ENCODE results near the gene TFCP2. TPM values are rescaled to one million over a fixed set of nuclear protein-coding genes. Genes with fewer than 3 reads are reported as not detected.
"Not testable (repeated sequence)": the region's sequence is repeated elsewhere in the genome, so short reads cannot be mapped to it uniquely, and the experiment has no call there.

TFCP2 gene, protein sequence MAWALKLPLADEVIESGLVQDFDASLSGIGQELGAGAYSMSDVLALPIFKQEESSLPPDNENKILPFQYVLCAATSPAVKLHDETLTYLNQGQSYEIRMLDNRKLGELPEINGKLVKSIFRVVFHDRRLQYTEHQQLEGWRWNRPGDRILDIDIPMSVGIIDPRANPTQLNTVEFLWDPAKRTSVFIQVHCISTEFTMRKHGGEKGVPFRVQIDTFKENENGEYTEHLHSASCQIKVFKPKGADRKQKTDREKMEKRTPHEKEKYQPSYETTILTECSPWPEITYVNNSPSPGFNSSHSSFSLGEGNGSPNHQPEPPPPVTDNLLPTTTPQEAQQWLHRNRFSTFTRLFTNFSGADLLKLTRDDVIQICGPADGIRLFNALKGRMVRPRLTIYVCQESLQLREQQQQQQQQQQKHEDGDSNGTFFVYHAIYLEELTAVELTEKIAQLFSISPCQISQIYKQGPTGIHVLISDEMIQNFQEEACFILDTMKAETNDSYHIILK
- 10 to 100 TPM; 44.2 to 65.5 (median 59.6) TPM for polyA plus RNA-seq (ENCODE audit: insufficient read length in 4 of 4)

DNA sequence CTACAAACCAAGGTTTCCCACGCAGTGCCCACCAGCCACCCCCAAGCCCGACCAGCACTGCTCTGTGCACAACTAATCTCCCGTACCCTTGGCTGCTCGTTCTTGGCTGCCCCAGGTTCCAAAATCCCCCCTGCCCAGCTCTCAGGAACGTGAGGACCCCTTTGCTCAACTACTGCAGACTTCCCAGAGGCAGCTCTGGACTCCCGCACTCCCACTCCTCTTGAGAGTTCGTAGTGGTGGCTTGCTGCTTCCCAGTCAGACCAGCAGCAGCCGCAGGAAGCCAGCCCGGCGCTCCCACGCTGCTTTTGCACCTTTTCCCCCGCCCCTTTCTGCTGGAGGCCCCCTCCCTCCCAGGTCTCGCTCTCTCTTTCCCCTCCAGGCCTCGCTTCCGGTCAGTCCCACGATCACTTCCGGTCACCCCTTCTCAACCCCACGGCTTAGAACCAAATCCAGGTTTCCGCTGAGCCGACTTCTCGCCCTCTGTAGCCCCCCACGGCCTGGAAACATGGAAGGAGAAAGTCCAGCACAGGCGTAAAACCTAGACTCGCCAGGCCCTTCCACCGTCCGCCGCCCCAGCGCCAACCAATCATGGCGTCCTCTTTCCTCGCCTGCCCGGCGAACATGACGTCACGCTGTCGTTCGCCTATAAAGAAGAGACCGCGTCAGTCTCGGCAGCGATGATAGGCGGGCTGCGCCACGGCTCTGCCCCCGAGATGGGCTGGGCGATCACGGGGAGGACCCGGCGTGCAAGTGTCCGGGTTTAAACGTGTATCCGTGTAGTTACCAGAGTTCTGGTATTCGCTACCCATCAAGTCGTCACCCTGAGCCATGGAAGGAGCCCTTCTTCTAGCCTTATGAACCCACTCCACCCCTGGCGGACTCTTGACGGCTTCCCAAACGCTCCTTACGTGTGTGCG, at the start of gene TFCP2:
TSS of gene TFCP2 (minus strand) at position 621 of the 917 bp plus-strand sequence. CDS start 713 bp downstream, outside the sequence.
- peak; percentile 90 to 93 (median 92) for DNase-seq (ENCODE audit: low read depth in 4 of 4, low spot score in 3 of 4)

- no peak for DNase-seq (ENCODE audit: low read depth in 4 of 4, low spot score in 3 of 4)
Measured at GRCh38 chr12:51222461-51222860, 49.5 kb upstream of the TFCP2 start.

GRCh38 chr12:51219857-51220256, 46.9 kb upstream of the TFCP2 start:
- not testable (repeated sequence) for DNase-seq (ENCODE audit: low read depth in 4 of 4, low spot score in 3 of 4)

GRCh38 chr12:51219322-51219721, 46.4 kb upstream of the TFCP2 start:
- no peak for DNase-seq (ENCODE audit: low read depth in 4 of 4, low spot score in 3 of 4)

DNA sequence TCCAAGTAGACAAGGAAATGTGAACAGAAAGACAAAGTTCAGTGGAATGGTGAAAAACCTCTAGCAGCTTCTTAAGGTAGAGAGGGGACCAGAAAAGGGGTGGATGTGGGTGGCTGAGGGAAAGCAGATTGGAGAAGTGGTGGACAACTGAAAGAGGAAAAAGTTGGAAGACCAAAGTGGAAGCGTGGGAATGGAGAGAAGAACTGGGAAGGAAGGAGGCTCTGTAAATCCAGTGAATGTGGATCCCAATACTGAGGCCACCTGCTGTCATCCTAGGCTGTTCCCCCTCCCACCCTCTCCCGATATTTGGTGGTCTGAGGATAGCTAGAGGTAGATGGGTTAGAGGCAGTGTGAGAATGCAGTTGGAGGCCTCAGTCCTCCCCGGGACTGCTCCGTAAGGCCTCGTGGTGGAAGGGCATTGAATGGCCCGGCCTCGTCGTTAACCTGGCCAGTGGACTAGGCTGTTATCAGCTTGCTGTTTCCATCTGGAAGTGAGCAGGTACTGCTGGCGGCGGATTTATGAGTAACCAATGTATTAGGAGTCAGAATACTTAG, 45.7 kb upstream of the TFCP2 start:
- DNase-seq (ENCODE audit: low read depth in 4 of 4, low spot score in 3 of 4) = no peak

- peak; percentile 72 to 86 (median 80) for DNase-seq (ENCODE audit: low read depth in 4 of 4, low spot score in 3 of 4)
Measured at GRCh38 chr12:51217968-51218606, 45.2 kb upstream of the TFCP2 start, which contains the start of gene POU6F1. Gene POU6F1, minus strand, starts transcription at chr12:51218062. Its CDS starts 11,226 bp downstream, at chr12:51206836.

DNA sequence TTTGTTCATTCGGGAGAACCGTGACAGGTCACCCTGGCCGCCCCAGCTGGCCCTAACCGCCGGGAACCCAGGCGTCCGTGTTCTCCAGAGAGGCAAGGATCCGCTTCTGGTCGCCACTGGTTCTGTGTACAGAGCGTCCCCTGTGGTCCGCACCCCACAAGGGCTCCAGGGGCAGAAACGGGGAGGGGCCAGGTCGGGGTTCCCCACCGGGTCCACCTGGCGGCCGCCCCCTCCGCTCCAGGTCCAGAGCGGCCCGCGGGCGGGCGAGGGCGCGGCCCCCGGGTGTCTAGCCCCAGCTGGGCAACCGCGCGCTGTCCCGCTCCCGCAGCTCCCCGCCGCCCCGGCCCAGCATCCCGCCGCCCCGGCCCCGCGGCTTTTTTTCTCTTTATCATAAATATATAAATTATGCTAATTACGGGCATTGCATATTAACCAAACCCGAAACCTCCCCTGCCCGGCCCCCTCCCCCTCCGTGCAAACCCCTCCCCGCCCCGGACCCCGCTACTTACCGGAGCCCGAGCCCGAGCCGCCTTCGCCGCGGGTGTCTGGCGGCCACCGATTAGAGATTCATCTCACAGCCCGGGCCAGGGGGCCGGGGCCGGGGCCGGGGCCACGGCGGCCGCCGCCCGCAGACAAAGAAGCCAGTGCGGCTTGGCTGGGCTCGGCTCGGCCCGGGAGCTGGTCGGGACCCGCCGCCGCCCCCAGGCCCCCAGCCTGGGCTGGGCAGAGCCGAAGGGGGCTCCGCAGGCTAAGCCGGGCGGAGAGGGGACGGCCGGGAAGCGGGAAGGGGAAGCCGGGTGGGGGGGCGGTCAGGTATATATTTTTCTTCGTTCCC, 44.4 kb upstream of the TFCP2 start:
- peak in 1 of 4 donors; percentile 14 for DNase-seq (ENCODE audit: low read depth in 4 of 4, low spot score in 3 of 4)

DNA sequence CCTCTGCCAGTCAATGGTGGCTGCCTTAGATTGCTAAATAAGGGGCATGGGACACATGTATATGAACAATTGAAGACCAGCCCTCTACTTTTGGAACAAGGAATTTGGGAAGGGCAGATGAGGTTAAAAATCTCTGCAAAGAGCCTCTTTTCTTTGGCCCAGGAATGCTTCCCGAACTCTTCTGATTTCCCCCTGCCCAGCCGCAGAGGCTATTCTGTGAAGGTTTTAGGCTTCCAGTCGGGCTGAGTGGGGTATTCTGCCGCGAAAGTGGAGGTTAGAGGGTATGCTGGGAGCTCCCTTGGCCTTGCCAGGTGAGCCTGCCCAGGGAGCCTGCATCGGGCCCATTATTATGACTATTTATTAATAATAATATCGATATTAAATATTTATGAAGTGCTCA, 43.7 kb upstream of the TFCP2 start:
- DNase-seq (ENCODE audit: low read depth in 4 of 4, low spot score in 3 of 4) = no peak

GRCh38 chr12:51214895-51215294, 42.0 kb upstream of the TFCP2 start:
- DNase-seq (ENCODE audit: low read depth in 4 of 4, low spot score in 3 of 4) = no peak

- no peak for DNase-seq (ENCODE audit: low read depth in 4 of 4, low spot score in 3 of 4)
Measured at GRCh38 chr12:51210690-51211395, 37.9 kb upstream of the TFCP2 start.

- DNase-seq (ENCODE audit: low read depth in 4 of 4, low spot score in 3 of 4) = no peak
Measured at GRCh38 chr12:51209259-51209658, 36.3 kb upstream of the TFCP2 start.

DNA sequence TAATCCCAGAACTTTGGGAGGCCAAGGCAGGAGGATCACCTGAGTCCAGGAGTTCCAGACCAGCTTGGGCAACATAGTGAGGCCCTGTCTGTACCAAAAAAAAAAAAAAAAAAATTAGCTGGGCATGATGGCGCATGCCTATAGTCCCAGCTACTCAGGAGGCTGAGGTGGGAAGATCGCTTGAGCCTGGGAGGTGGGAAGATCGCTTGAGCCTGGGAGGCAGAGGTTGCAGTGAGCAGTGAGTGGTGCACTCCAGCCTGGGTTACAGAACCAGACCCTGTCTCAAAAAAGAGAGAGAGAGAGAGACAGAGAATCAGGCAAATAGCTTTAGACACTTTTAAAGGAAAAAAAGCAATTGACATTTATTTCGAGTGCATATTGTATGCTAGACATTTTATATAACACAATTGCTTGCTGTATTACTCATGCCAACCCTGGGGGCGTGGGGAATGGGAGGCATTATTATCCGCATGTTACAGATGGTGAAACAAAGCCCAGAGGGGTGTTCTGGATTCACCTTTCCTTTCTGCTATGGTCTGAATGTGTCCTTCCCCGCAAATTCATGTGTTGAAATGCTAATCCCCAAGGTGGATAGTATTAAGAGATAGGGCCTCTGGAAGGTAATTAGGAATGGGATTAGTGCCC, 35.2 kb upstream of the TFCP2 start:
- DNase-seq (ENCODE audit: low read depth in 4 of 4, low spot score in 3 of 4) = no peak

GRCh38 chr12:51205350-51205749, 32.4 kb upstream of the TFCP2 start:
- no peak for DNase-seq (ENCODE audit: low read depth in 4 of 4, low spot score in 3 of 4)

DNA sequence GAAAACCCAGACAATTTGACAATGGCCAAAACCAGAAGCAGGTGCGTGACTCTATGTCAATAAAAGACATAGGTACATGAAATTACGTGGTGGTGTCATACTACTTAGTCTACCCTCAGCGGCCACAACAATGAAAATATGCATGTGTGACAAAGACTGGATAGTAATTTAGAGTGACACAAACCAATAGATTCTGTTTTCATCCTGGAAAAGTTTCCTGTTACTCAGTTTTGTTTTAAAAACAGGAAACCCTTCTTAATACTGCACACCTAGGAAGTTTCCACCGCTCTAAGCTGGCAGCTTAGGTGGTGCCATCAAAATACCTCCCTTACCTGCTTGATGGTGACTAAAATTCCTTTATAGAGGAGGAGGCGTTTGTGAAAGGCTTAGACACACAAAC, 29.8 kb upstream of the TFCP2 start:
- no peak for DNase-seq (ENCODE audit: low read depth in 4 of 4, low spot score in 3 of 4)

DNA sequence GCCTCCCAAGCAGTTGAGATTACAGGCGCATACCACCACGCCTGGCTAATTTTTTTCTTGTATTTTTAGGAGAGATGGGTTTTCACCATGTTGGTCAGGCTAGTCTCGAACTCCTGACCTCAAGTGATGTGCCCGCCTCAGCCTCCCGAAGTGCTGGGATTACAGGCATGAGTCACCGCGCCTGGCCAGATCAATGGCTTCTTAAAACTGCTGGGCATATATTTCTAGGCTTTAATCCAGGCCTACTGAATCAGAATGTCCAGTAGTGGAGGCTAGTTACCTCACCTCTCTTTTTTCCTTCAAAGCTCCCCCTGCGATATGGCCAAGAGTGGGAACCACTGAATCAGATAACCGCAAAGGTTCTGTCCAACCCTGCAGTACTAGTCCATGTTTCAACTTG, 27.9 kb upstream of the TFCP2 start:
- DNase-seq (ENCODE audit: low read depth in 4 of 4, low spot score in 3 of 4) = no peak

DNA sequence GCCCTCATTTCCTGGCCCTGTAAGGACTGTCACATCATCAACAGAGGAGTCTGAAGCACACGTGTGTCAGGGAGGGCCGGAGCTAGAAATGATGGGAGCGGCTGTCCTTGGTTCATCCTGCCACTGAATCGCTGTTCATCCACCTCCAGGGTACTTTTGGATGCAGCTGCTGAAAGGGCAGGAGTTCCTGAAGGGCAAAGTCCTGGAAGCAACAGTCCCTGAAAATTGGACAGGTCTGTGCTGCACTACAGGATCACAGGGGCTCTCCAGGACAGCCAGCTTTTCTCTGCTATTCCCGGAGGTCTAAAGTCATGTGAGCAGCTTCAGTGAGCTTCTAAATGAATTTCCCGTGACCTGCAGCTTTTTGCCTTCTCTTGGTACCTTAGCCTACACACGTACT, 27.2 kb upstream of the TFCP2 start:
- DNase-seq (ENCODE audit: low read depth in 4 of 4, low spot score in 3 of 4) = no peak

DNA sequence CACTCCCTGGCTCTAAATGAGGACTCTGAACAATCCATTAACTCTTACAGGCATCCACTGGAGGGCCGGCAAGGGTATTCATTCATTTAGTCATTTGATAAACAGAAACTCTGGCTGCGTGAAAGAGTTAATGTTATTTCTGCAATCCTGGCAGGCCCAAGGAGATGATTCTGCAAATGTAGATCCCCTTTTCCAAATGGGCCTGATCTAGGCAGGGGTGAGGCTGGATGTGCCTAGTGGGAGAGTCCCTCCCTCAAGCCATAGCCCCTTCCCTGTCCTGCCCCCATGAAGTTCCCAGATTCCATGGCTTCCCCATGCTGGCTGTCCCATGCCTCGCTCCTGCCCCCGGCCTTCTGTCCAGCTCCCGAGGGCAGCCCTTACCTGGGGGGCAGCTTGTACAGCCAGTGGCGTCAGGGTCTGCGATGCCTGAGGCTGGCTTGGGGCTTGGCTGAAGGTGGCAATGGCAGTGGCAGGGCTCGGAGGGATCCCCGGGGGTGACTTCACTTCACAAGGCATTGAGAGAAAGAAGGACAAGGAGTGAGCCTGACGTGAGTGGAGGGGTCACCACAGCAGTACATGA, 26.5 kb upstream of the TFCP2 start:
- DNase-seq (ENCODE audit: low read depth in 4 of 4, low spot score in 3 of 4) = no peak
